GM23338 (cell line): ENCODE results near the gene TMEM229B.

Experiments used
- CREB1 ChIP-seq: fragments of 250-450 bp; sonication (Bioruptor Pico); IDR thresholded peaks from 2 replicates; pipeline ENCODE4 v1.5.0; 2020; ENCODE audit warnings: low read depth, mild to moderate bottlenecking, moderate library complexity
- CTCF ChIP-seq, 2 experiments: fragments of 200-600 bp in 1 of 2; sonication (generic) in 1 of 2; conservative IDR thresholded peaks; 2 replicates each; pipeline versions ENCODE4 v1.5.1 to v1.6.1; 2016 to 2017; ENCODE audit warnings: antibody characterized with exemption in 2 of 2, low read depth in 2 of 2, mild to moderate bottlenecking in 2 of 2, moderate library complexity in 1 of 2
- ETS1 ChIP-seq: IDR thresholded peaks from 2 replicates; pipeline ENCODE4 v1.6.1; 2016; ENCODE audit warnings: antibody characterized with exemption
- EZH2 ChIP-seq: fragments of 200-600 bp; sonication (generic); IDR thresholded peaks from one replicate; pipeline ENCODE4 v1.8.0; 2017; ENCODE audit warnings: antibody characterized with exemption, mild to moderate bottlenecking, low read depth; ENCODE audit not compliant: unreplicated experiment
- EZH2phosphoT487 ChIP-seq: fragments of 200-600 bp; sonication (generic); IDR thresholded peaks from one replicate; pipeline ENCODE4 v1.8.1; 2018; ENCODE audit warnings: antibody characterized with exemption; ENCODE audit not compliant: unreplicated experiment
- JUNB ChIP-seq: IDR thresholded peaks from one replicate; pipeline ENCODE4 v1.6.1; 2016; ENCODE audit warnings: antibody characterized with exemption; ENCODE audit not compliant: unreplicated experiment
- POLR2AphosphoS5 ChIP-seq: IDR thresholded peaks from 2 replicates; pipeline ENCODE4 v1.6.1; 2016; ENCODE audit warnings: antibody characterized with exemption, low read depth
- STAT1 ChIP-seq: IDR thresholded peaks from one replicate; pipeline ENCODE4 v1.6.1; 2016; ENCODE audit warnings: antibody characterized with exemption; ENCODE audit not compliant: unreplicated experiment
- ZNF114 ChIP-seq: fragments of 250-450 bp; sonication (Bioruptor Pico); IDR thresholded peaks from 2 replicates; pipeline ENCODE4 v1.5.0; 2020; ENCODE audit warnings: mild to moderate bottlenecking, moderate library complexity
- TF ChIP-seq, protein P1 (sequence below): IDR thresholded peaks from one replicate; pipeline ENCODE4 v1.6.1; 2018; ENCODE audit warnings: antibody characterized with exemption; ENCODE audit not compliant: unreplicated experiment

- TF ChIP-seq POLR2AphosphoS5 (no peak), CTCF (conservative IDR thresholded peaks at IDR 0.05; ENCODE audit: low read depth in 2 of 2) (no peak), EZH2 (no peak), EZH2phosphoT487 (no peak), CREB1 (CRISPR knock-in tag) (no peak), ETS1 (no peak), JUNB (no peak), STAT1 (no peak), ZNF114 (CRISPR knock-in tag) (no peak)
- TF ChIP-seq, protein P1, sequence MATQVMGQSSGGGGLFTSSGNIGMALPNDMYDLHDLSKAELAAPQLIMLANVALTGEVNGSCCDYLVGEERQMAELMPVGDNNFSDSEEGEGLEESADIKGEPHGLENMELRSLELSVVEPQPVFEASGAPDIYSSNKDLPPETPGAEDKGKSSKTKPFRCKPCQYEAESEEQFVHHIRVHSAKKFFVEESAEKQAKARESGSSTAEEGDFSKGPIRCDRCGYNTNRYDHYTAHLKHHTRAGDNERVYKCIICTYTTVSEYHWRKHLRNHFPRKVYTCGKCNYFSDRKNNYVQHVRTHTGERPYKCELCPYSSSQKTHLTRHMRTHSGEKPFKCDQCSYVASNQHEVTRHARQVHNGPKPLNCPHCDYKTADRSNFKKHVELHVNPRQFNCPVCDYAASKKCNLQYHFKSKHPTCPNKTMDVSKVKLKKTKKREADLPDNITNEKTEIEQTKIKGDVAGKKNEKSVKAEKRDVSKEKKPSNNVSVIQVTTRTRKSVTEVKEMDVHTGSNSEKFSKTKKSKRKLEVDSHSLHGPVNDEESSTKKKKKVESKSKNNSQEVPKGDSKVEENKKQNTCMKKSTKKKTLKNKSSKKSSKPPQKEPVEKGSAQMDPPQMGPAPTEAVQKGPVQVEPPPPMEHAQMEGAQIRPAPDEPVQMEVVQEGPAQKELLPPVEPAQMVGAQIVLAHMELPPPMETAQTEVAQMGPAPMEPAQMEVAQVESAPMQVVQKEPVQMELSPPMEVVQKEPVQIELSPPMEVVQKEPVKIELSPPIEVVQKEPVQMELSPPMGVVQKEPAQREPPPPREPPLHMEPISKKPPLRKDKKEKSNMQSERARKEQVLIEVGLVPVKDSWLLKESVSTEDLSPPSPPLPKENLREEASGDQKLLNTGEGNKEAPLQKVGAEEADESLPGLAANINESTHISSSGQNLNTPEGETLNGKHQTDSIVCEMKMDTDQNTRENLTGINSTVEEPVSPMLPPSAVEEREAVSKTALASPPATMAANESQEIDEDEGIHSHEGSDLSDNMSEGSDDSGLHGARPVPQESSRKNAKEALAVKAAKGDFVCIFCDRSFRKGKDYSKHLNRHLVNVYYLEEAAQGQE: no peak
Measured at GRCh38 chr14:67528276-67528675, 39.8 kb upstream of the TMEM229B start.
